Measurements from ENCODE around the gene HSPG2. TPM values are rescaled to one million over a fixed set of nuclear protein-coding genes. Genes with fewer than 3 reads are reported as not detected.

HSPG2 gene
- total and polyA plus RNA-seq, 9 of the 15 experiments (the other 6 are each of a cell fraction or from before 2014, with no cell fraction given) = 0.14 to 160 (median 15.7) TPM

DNA sequence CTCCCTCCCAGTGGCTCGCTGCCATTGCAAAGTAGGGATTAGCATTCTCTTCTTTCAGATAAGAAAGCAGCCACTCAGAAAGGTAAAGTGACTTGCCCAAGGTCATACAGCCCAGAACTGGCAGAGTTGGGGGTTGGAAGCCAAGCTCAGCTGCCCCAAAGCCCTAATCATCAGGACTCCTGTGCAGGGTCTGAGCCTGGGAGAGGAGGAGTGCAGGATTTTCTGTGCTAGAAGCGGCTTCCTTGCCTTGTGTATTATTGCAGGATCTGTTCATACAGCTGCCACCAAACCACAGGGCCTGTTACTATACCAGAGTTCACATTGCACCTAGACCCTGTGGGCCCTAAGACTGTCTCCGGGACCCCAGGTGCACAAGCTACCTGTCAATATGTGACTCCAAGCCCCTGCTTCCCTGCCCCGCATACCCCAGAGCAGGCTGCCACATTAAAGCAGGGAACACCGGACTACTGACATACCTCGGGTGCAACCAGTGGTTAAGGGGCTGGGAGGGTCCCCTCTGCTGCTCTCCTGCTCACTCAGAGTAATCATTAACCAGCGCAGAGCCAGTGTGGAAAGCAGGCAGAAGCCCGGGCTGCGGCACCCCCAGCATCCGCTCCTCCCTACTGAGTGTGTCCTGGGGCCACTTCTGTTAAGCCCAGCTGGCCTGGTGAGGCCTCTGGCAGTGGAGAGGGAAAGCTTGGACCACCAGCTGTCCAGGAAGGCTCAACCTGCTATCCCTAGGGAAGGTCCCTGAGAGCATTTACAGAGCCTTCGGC, 15.8 kb downstream of the HSPG2 start (continued):
- TF ChIP-seq, protein P1, sequence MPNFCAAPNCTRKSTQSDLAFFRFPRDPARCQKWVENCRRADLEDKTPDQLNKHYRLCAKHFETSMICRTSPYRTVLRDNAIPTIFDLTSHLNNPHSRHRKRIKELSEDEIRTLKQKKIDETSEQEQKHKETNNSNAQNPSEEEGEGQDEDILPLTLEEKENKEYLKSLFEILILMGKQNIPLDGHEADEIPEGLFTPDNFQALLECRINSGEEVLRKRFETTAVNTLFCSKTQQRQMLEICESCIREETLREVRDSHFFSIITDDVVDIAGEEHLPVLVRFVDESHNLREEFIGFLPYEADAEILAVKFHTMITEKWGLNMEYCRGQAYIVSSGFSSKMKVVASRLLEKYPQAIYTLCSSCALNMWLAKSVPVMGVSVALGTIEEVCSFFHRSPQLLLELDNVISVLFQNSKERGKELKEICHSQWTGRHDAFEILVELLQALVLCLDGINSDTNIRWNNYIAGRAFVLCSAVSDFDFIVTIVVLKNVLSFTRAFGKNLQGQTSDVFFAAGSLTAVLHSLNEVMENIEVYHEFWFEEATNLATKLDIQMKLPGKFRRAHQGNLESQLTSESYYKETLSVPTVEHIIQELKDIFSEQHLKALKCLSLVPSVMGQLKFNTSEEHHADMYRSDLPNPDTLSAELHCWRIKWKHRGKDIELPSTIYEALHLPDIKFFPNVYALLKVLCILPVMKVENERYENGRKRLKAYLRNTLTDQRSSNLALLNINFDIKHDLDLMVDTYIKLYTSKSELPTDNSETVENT (CRISPR knock-in tag; IDR thresholded peaks at IDR 0.05) = no peak
- TF ChIP-seq SIX5 (IDR thresholded peaks at IDR 0.05; ENCODE audit: borderline replicate concordance in 1 of 2, insufficient read depth in 1 of 2, low read depth in 1 of 2, low read length in 2 of 2) (no peak), RBM25 (IDR thresholded peaks at IDR 0.05; ENCODE audit: low read depth, low read length, severe bottlenecking) (peak; percentile 62), CBX5 (IDR thresholded peaks at IDR 0.05; ENCODE audit: borderline replicate concordance, low read depth) (no peak), BCOR (IDR thresholded peaks at IDR 0.05) (peak; percentile 69), POLR2G (IDR thresholded peaks at IDR 0.05; ENCODE audit: low read depth, low read length) (no peak), ILK (tag; IDR thresholded peaks at IDR 0.05; ENCODE audit: borderline replicate concordance, low read depth) (no peak), NCOA1 (IDR thresholded peaks at IDR 0.05; ENCODE audit: low read depth) (no peak), TGIF2 (CRISPR knock-in tag; IDR thresholded peaks at IDR 0.05) (no peak), SIN3B (IDR thresholded peaks at IDR 0.05; ENCODE audit: low read depth) (no peak), KLF16 (IDR thresholded peaks at IDR 0.05) (no peak), NUFIP1 (IDR thresholded peaks at IDR 0.05; ENCODE audit: partially characterized antibody) (no peak), MYNN (IDR thresholded peaks at IDR 0.05) (peak; percentile 53; the same call in 1 of the 2 replicates), MYNN (CRISPR knock-in tag; IDR thresholded peaks at IDR 0.05) (no peak), BACH1 (tag; IDR thresholded peaks at IDR 0.05) (no peak), ZNF699 (CRISPR knock-in tag; IDR thresholded peaks at IDR 0.05; ENCODE audit: insufficient replicate concordance) (no peak)
- TF ChIP-seq, protein P2, sequence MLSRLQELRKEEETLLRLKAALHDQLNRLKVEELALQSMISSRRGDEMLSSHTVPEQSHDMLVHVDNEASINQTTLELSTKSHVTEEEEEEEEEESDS (CRISPR knock-in tag; IDR thresholded peaks at IDR 0.05) = no peak
- TF ChIP-seq, protein P3, sequence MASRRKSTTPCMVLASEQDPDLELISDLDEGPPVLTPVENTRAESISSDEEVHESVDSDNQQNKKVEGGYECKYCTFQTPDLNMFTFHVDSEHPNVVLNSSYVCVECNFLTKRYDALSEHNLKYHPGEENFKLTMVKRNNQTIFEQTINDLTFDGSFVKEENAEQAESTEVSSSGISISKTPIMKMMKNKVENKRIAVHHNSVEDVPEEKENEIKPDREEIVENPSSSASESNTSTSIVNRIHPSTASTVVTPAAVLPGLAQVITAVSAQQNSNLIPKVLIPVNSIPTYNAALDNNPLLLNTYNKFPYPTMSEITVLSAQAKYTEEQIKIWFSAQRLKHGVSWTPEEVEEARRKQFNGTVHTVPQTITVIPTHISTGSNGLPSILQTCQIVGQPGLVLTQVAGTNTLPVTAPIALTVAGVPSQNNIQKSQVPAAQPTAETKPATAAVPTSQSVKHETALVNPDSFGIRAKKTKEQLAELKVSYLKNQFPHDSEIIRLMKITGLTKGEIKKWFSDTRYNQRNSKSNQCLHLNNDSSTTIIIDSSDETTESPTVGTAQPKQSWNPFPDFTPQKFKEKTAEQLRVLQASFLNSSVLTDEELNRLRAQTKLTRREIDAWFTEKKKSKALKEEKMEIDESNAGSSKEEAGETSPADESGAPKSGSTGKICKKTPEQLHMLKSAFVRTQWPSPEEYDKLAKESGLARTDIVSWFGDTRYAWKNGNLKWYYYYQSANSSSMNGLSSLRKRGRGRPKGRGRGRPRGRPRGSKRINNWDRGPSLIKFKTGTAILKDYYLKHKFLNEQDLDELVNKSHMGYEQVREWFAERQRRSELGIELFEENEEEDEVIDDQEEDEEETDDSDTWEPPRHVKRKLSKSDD (conservative IDR thresholded peaks at IDR 0.05; ENCODE audit: low read length) = no peak
- TF ChIP-seq, protein P4, sequence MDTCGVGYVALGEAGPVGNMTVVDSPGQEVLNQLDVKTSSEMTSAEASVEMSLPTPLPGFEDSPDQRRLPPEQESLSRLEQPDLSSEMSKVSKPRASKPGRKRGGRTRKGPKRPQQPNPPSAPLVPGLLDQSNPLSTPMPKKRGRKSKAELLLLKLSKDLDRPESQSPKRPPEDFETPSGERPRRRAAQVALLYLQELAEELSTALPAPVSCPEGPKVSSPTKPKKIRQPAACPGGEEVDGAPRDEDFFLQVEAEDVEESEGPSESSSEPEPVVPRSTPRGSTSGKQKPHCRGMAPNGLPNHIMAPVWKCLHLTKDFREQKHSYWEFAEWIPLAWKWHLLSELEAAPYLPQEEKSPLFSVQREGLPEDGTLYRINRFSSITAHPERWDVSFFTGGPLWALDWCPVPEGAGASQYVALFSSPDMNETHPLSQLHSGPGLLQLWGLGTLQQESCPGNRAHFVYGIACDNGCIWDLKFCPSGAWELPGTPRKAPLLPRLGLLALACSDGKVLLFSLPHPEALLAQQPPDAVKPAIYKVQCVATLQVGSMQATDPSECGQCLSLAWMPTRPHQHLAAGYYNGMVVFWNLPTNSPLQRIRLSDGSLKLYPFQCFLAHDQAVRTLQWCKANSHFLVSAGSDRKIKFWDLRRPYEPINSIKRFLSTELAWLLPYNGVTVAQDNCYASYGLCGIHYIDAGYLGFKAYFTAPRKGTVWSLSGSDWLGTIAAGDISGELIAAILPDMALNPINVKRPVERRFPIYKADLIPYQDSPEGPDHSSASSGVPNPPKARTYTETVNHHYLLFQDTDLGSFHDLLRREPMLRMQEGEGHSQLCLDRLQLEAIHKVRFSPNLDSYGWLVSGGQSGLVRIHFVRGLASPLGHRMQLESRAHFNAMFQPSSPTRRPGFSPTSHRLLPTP (IDR thresholded peaks at IDR 0.05; ENCODE audit: borderline replicate concordance, extremely low read depth, insufficient read length) = no peak
